Measurements from ENCODE around the gene CRACDL. TPM values are rescaled to one million over a fixed set of nuclear protein-coding genes. Genes with fewer than 3 reads are reported as not detected.

The CRACDL gene
- total and polyA plus RNA-seq, 12 donors, result 0.33 to 3.4 (median 2.1) TPM

DNA sequence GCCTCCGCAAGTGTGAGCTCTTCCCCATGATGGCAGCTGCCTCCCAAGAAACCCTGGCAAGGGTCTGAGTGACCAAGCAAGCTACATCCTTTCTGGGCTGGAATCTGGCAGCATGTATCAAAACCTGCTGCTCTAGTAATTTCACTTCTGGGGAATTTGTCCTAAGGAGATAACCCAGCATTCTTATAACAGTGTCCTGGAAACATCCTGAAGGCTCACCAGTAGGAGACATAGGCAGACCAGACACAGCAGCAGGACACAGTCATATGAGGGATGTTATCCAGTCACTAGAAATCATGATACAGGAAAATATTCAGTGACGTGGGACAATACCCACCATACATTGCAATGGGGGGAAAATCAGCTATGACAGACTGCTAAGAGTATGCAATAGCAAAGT, 64.5 kb downstream of the CRACDL start:
- intact Hi-C loops (cut with DNase I), result no loop called here
- TF ChIP-seq, protein P1, sequence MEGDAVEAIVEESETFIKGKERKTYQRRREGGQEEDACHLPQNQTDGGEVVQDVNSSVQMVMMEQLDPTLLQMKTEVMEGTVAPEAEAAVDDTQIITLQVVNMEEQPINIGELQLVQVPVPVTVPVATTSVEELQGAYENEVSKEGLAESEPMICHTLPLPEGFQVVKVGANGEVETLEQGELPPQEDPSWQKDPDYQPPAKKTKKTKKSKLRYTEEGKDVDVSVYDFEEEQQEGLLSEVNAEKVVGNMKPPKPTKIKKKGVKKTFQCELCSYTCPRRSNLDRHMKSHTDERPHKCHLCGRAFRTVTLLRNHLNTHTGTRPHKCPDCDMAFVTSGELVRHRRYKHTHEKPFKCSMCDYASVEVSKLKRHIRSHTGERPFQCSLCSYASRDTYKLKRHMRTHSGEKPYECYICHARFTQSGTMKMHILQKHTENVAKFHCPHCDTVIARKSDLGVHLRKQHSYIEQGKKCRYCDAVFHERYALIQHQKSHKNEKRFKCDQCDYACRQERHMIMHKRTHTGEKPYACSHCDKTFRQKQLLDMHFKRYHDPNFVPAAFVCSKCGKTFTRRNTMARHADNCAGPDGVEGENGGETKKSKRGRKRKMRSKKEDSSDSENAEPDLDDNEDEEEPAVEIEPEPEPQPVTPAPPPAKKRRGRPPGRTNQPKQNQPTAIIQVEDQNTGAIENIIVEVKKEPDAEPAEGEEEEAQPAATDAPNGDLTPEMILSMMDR (IDR thresholded peaks at IDR 0.05), result no peak
- no peak for TF ChIP-seq POLR2A (IDR thresholded peaks at IDR 0.05)
- H3K27me3 ChIP-seq, result no peaks in the 10 kb centered on the region
- no peak overlapping the region for H3K4me3 ChIP-seq
- DNase-seq, result no peak
- 71 to 81% (median 75%) methylated on average over 1 to 2 of the region's 2 CpGs for WGBS, 4 donors
- H3K9me3 ChIP-seq (replicated peaks in 1 of 3), result no peaks in the 10 kb centered on the region
- no peaks in the 10 kb centered on the region for H3K4me1 ChIP-seq (replicated peaks in 1 of 2)
- no peaks in the 10 kb centered on the region for H3K36me3 ChIP-seq (replicated peaks in 1 of 2)
- no peak overlapping the region for H3K27ac ChIP-seq

DNA sequence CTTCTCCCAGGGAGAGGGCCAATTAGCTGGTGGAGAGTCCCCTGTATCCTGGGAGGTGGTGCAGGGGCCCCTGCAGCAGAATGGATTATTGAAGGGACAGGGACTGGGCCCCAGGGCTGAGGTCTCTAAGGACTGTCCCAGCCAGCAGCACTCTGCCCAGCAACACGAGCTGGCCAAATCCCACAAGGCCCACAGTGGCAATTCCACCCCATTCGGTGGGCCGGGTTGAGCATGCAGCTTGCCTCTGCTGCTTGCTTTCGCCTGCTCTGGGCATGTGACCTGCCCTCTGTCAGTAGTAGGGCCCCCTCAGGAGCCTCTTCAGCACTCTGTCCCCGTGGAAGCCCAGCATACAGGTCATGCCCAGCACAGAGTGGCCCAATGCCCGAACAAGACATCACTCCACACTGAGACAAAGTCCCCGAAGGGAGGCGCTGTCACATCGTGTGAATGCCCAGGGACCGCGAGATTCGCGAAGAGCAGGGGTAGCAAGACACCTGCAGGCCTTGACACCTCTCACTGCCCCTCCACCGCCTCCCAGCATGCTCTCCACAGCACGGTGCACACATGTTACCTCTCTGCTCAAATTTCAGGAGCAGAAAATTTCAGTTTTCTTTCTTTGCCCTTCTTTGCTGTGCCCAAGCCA, 65.4 kb downstream of the CRACDL start:
- H3K4me1 ChIP-seq (replicated peaks in 1 of 2), result no peaks in the 10 kb centered on the region
- TF ChIP-seq, protein P1 (IDR thresholded peaks at IDR 0.05), result no peak
- no peak for TF ChIP-seq POLR2A (IDR thresholded peaks at IDR 0.05)
- no peak overlapping the region for H3K27ac ChIP-seq
- intact Hi-C loops (cut with DNase I), result no loop called here
- H3K36me3 ChIP-seq (replicated peaks in 1 of 2), result no peaks in the 10 kb centered on the region
- 82 to 89% (median 86%) methylated on average over 10 to 15 of the region's 15 CpGs for WGBS, 4 donors
- no peaks in the 10 kb centered on the region for H3K9me3 ChIP-seq (replicated peaks in 1 of 3)
- H3K27me3 ChIP-seq, result no peaks in the 10 kb centered on the region
- H3K4me3 ChIP-seq, result no peak overlapping the region
- no peak for DNase-seq

- H3K27me3 ChIP-seq, result no peaks in the 10 kb centered on the region
- H3K27ac ChIP-seq, result no peak overlapping the region
- DNase-seq, result no peak
- intact Hi-C loops (cut with DNase I), result no loop called here
- no peak overlapping the region for H3K4me3 ChIP-seq
- no peaks in the 10 kb centered on the region for H3K36me3 ChIP-seq (replicated peaks in 1 of 2)
- H3K9me3 ChIP-seq (replicated peaks in 1 of 3), result no peaks in the 10 kb centered on the region
- no peak for TF ChIP-seq POLR2A (IDR thresholded peaks at IDR 0.05)
- TF ChIP-seq, protein P1 (IDR thresholded peaks at IDR 0.05), result no peak
- H3K4me1 ChIP-seq (replicated peaks in 1 of 2), result no peaks in the 10 kb centered on the region
- 52 to 70% (median 61%) methylated on average over 4 of the region's 4 CpGs for WGBS, 4 donors
Measured at GRCh38 chr2:98869870-98870269, 66.2 kb downstream of the CRACDL start.

GRCh38 chr2:98869272-98869641, 66.8 kb downstream of the CRACDL start:
- Histone ChIP-seq H3K4me3 (no peak overlapping the region), H3K36me3 (replicated peaks in 1 of 2) (no peaks in the 10 kb centered on the region), H3K27me3 (no peaks in the 10 kb centered on the region), H3K9me3 (replicated peaks in 1 of 3) (no peaks in the 10 kb centered on the region), H3K4me1 (replicated peaks in 1 of 2) (no peaks in the 10 kb centered on the region), H3K27ac (no peak overlapping the region)
- TF ChIP-seq, protein P1 (IDR thresholded peaks at IDR 0.05), result no peak
- WGBS, 4 donors, result 76 to 92% (median 80%) methylated on average over 5 to 10 of the region's 10 CpGs
- intact Hi-C loops (cut with DNase I), result no loop called here
- DNase-seq, result no peak

Measured in adrenal gland (tissue), 12 donors.